Natural killer cell treated with Interleukin-12 subunit alpha and Interleukin-12 subunit beta and Interleukin-15 and Interleukin-18, amount 100 ng/mL, for 72 hours (primary cell): ENCODE measurements around the gene VSX1. TPM values are rescaled to one million over a fixed set of nuclear protein-coding genes. Genes with fewer than 3 reads are reported as not detected.

Experiments used
- ATAC-seq, 2 donors: fragments of 150-1000 bp; cut with Tn5 transposase in 1 of 2; sonication (Bioruptor Pico), chemical (Tn5 transposase) in 1 of 2; 2 replicates each; pipeline ENCODE4 v1.10.0; 2021
- DNase-seq: peaks from one replicate; pipeline ENCODE4 v3.0.0; 2022; ENCODE audit warnings: low spot score
- H3K27ac Mint-ChIP-seq, 2 donors: 1 replicate in 1 of 2; 2 replicates in 1 of 2; pipeline ENCODE4 v1.8.0; 2022; ENCODE audit warnings: mixed read lengths in 2 of 2, mild to moderate bottlenecking in 1 of 2, moderate library complexity in 1 of 2
- H3K27me3 Mint-ChIP-seq, 2 donors: 1 replicate in 1 of 2; 2 replicates in 1 of 2; pipeline ENCODE4 v1.8.0; 2022; ENCODE audit warnings: mixed read lengths in 2 of 2
- H3K36me3 Mint-ChIP-seq: one replicate; pipeline ENCODE4 v1.8.0; 2022; ENCODE audit warnings: mixed read lengths
- H3K4me1 Mint-ChIP-seq, 2 donors: 1 replicate in 1 of 2; 2 replicates in 1 of 2; pipeline ENCODE4 v1.8.0; 2022; ENCODE audit warnings: low read depth in 2 of 2, mixed read lengths in 2 of 2, mild to moderate bottlenecking in 1 of 2
- H3K4me3 Mint-ChIP-seq: one replicate; pipeline ENCODE4 v1.8.0; 2022; ENCODE audit warnings: mixed read lengths
- H3K9me3 Mint-ChIP-seq: 2 replicates; pipeline ENCODE4 v1.8.0; 2022; ENCODE audit warnings: mixed read lengths
- total RNA-seq, 2 donors: library from RNA; stranded (reverse); gene quantifications; one replicate each; pipeline ENCODE4 v1.2.3, GENCODE V29; 2022

VSX1 gene
- total RNA-seq, 2 donors from 2014 or later, result not detected

DNA sequence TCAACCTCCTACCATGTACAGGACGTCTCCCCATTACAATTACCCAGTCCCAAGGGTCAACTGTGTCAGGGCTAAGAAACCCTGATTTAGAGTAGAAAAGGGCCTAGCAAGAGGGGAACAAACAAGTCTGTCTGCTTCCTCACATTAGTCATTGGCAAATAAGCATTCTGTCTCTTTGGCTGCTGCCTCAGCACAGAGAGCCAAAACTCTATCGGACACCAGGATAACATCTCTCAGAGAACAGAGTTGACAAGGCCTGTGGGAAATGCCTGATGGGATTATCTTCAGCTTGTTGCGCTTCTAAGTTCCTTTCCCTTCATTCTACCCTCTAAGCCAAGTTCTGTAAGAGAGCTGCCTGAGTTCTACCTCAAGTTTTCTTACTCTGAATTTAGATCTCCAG, 19.0 kb upstream of the VSX1 start:
- no peak overlapping the region for H3K27ac Mint-ChIP-seq
- H3K9me3 Mint-ChIP-seq, result no peaks in the 10 kb centered on the region
- no peaks in the 10 kb centered on the region for H3K36me3 Mint-ChIP-seq
- H3K4me1 Mint-ChIP-seq, result no peaks in the 10 kb centered on the region
- ATAC-seq, result no peak
- H3K4me3 Mint-ChIP-seq, result no peak overlapping the region
- DNase-seq, result no peak
- peaks cover 1 to 11% of the 10 kb centered on the region in 2 donors for H3K27me3 Mint-ChIP-seq

DNA sequence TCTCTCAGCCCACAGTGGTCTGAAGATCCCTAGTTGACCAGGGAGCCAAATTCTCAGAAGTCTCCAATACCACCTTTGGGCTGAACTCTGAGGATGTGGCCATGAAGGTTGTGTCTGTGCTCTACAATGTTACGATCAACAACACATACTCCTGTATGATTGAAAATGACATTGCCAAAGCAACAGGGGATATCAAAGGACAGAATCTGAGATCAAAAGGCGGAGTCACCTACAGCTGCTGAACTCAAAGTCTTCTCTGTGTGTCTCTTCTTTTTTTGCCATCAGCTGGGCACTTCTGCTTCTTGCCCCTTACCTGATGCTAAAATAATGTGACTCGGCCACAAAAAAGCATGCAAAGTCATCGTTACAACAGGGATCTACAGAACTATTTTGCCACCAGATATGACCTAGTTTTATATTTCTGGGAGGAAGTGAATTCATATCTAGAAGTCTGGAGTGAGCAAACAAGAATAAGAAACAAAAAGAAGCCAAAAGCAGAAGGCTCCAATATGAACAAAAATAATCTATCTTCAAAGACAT, 17.7 kb upstream of the VSX1 start:
- H3K9me3 Mint-ChIP-seq, result no peaks in the 10 kb centered on the region
- H3K4me3 Mint-ChIP-seq, result no peak overlapping the region
- H3K36me3 Mint-ChIP-seq, result no peaks in the 10 kb centered on the region
- DNase-seq, result no peak
- no peaks in the 10 kb centered on the region for H3K4me1 Mint-ChIP-seq
- no peak for ATAC-seq
- H3K27me3 Mint-ChIP-seq, result peaks cover 10 to 14% of the 10 kb centered on the region in 2 donors
- H3K27ac Mint-ChIP-seq, result no peak overlapping the region

DNA sequence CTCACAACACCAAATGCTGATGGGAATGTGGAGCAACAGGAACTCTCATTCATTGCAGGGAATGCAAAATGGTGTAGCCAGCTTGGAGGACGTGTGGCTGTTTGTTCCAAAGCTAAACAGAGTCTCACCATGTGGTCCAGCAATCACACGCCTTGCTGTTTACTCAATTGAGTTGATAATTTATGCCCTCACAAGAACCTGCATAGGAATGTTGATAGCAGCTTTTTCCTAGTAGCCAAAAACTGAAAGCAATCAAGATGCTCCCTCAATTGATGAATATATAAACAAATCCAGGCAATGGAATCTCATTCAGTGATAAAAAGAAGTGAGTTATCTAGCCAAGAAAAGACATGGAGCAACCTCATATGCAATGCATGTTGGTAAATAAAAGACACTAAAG, 15.6 kb upstream of the VSX1 start:
- no peak for DNase-seq
- H3K27me3 Mint-ChIP-seq, result peaks cover 10 to 14% of the 10 kb centered on the region in 2 donors
- H3K27ac Mint-ChIP-seq, result no peak overlapping the region
- no peaks in the 10 kb centered on the region for H3K9me3 Mint-ChIP-seq
- no peaks in the 10 kb centered on the region for H3K4me1 Mint-ChIP-seq
- no peaks in the 10 kb centered on the region for H3K36me3 Mint-ChIP-seq
- ATAC-seq, result no peak
- H3K4me3 Mint-ChIP-seq, result no peak overlapping the region

DNA sequence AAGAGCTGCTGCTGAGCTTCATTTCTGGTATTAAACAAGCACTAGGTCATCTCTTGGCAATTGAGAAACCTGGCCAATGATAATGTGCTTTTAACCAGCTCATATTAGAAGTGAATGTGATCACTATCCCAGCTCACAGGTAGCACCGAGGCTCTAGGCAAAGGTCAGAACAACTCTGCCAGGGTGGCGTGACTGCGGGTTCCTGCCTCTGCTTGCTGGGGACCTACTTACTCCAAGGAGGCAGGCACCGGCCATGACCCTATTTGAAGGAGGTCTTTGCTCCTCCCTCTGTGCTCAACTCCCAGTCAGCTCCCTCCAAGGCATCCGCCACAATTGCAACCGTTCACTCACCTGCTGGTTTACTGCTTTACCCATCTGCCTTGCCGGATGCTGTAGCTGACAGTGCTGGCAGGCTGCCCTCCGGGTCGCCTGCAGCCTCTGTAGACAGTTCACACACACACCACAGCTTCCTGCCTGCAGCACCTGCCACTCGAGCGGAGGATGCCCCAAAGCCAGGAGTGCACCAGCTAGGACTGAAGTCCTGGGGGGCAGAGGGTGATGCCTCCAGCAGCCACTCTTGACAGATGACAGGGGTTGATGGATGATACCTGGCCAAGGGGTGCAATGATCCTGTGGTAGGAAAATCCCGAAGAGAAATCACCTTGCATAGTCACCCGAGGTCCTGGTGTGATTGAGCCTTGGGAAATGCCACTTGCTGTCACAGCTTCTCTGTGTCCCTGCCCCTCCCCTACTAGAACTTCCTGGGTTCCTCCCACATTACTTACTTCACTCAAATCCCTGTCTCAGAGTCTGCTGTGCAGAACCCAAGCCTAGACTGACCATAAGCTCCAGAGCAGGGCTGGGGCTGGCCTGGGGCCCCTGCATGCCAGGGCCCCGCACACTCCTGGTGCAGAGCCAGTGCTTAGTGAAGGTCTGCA, 8.8 kb upstream of the VSX1 start:
- DNase-seq (no peak), ATAC-seq (peak; percentile 79 to 94)
- no peaks in the 10 kb centered on the region for H3K9me3 Mint-ChIP-seq
- no peak overlapping the region for H3K27ac Mint-ChIP-seq
- H3K27me3 Mint-ChIP-seq, result peaks cover 19 to 20% of the 10 kb centered on the region in 2 donors
- peaks cover 18 to 19% of the 10 kb centered on the region in 2 donors for H3K4me1 Mint-ChIP-seq
- H3K36me3 Mint-ChIP-seq, result no peaks in the 10 kb centered on the region
- peak overlapping the region; percentile 26 for H3K4me3 Mint-ChIP-seq

DNA sequence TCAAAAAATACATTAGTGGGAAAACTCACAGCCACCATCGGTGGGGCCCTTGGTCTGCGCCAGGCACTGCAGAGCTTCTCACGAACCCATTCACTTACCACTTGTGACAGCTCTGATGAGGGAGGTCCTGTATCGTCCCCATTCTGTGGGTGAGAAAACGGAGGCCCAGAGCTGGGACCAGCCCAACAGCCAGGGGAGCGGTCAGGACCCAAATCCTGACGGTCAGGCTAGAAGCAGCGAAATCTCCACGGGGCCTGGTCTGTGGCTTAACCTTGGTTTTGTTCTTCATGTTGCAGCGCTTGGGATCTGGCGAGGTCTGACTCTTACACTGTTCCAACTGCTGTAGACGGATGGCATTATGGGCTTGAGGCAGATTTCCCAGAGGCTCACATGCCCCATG, 7.7 kb upstream of the VSX1 start:
- Mint-ChIP-seq H3K36me3 (no peaks in the 10 kb centered on the region), H3K27me3 (peaks cover 15 to 20% of the 10 kb centered on the region in 2 donors), H3K4me1 (peaks cover 18 to 19% of the 10 kb centered on the region in 2 donors), H3K27ac (no peak overlapping the region), H3K4me3 (no peak overlapping the region), H3K9me3 (no peaks in the 10 kb centered on the region)
- DNase-seq, result no peak
- no peak for ATAC-seq

DNA sequence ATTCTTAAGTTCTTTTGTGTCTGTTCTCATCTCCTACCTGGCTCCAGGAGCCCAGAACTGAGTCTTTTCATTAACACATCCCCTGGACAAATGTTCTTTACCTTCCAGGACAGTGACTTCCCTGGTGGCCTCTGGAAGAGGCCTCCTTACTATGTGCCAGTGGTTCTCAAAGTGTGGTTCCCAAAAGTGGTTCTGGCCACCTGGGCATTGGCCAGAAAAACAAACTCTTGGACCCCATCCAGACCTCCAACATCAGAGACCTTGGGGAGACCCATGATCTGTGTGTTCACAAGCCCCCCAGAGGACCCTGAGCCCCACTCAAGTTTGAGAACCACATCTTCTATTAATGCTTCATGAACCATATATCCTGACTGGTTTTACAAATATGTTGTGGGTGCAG, 7.2 kb upstream of the VSX1 start:
- Mint-ChIP-seq H3K4me1 (peaks cover 18 to 19% of the 10 kb centered on the region in 2 donors), H3K9me3 (no peaks in the 10 kb centered on the region), H3K27me3 (peaks cover 15 to 23% of the 10 kb centered on the region in 2 donors), H3K36me3 (no peaks in the 10 kb centered on the region), H3K4me3 (no peak overlapping the region), H3K27ac (no peak overlapping the region)
- DNase-seq (no peak), ATAC-seq (no peak)

DNA sequence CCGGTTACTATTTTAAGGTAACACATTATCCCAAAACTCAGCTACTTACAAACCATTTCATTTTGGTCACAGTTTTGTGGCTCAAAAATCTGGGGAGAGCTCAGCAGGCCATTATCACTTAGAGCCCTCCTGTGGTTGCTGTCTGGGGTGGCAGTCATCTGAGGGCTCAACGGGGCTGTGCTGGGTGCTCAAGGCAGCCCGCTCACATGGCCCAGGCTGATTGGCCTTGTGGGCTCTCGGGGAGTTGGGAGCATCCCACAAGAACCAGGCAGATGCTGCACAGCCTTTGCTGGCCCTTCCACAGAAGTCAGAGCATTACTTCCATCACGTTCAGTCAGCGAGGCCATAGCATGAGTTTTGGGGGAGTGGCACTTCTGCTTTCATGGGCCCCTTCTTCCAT, 6.3 kb upstream of the VSX1 start:
- ATAC-seq, result no peak

DNA sequence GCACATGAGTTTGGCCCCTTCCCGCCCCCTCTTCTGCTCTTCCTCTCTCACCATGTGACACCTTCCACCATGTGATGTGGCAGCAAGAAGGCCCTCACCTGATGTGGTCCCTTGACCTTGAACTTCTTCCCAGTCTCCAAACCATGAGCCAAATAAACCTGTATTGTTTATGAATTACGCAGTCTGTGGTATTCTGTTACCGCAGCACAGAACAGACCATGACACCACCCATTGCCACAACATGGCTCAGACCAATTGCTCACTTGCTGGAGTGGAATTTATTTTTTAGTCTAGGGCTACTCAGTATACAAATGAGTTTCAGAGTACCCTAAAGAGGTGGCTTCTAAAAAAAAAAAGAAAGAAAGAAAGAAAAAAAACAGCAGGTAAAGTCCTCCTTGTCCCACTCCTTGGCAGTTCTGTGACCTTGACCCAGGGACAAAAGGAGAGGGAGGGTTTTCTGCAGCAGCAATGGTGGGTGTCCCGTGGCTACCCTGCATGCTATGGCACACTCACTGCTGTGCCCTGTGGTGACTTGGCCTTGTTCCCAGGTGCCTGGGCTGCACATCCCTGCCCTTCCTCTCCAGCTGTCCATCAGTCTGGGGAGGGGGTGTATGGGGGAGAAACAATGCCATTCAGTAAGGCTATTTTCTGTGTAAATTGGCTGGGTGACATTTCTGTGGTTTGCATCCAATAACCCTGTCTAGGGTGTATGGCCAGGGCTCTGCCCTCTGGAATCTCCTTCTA, 5.4 kb upstream of the VSX1 start:
- H3K36me3 Mint-ChIP-seq, result no peaks in the 10 kb centered on the region
- H3K9me3 Mint-ChIP-seq, result no peaks in the 10 kb centered on the region
- H3K4me1 Mint-ChIP-seq, result peaks cover 22 to 26% of the 10 kb centered on the region in 2 donors
- ATAC-seq (no peak), DNase-seq (no peak)
- no peak overlapping the region for H3K4me3 Mint-ChIP-seq
- peaks cover 29 to 30% of the 10 kb centered on the region in 2 donors for H3K27me3 Mint-ChIP-seq
- H3K27ac Mint-ChIP-seq, result no peak overlapping the region

More for the DNA sequence above, 6.3 kb upstream of the VSX1 start:
- no peak for DNase-seq
- H3K27me3 Mint-ChIP-seq, result peaks cover 22 to 26% of the 10 kb centered on the region in 2 donors
- no peaks in the 10 kb centered on the region for H3K36me3 Mint-ChIP-seq
- no peak overlapping the region for H3K4me3 Mint-ChIP-seq
- H3K4me1 Mint-ChIP-seq, result peaks cover 18 to 26% of the 10 kb centered on the region in 2 donors
- no peak overlapping the region for H3K27ac Mint-ChIP-seq
- no peaks in the 10 kb centered on the region for H3K9me3 Mint-ChIP-seq

DNA sequence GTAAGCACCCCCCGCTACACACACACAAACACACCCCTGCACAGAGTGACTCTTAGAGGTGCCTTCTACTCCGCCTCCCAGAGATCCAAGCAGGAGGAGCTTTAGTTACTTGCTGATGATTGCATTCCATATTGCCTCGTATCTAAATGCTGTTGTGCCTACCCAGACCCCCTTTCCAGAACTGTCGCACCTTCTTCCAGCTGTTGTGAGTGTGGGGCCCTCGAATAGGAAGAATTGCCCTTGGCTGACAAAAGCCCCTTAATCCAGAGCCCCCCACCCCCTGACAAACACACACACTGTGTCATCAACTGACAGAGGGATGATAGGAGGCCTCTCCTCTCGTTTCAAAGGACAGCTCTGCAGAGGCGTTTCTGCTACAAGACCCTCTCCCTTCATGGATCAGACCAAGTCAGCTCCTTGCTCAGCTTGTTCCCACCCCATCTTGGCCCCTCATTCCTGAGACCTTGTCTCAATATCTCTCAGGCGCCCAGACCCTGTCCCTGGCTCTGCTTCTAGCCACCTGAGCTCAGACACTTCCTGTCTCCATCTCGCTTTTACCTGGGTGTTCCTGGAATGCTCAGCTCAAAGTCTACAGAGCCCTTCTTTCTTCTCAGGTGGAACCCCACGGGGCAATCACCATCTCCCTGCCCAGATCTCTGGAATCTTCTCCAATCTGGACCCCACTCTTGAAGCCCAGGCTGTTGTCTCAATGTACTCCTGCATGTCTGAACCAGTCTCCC, 4.0 kb upstream of the VSX1 start:
- no peaks in the 10 kb centered on the region for H3K36me3 Mint-ChIP-seq
- ATAC-seq (no peak), DNase-seq (no peak)
- H3K27me3 Mint-ChIP-seq, result peaks cover 30 to 32% of the 10 kb centered on the region in 2 donors
- H3K4me1 Mint-ChIP-seq, result peaks cover 17 to 18% of the 10 kb centered on the region in 2 donors
- H3K27ac Mint-ChIP-seq, result peak overlapping the region in 1 of 2 donors; percentile 37
- no peak overlapping the region for H3K4me3 Mint-ChIP-seq
- H3K9me3 Mint-ChIP-seq, result no peaks in the 10 kb centered on the region

DNA sequence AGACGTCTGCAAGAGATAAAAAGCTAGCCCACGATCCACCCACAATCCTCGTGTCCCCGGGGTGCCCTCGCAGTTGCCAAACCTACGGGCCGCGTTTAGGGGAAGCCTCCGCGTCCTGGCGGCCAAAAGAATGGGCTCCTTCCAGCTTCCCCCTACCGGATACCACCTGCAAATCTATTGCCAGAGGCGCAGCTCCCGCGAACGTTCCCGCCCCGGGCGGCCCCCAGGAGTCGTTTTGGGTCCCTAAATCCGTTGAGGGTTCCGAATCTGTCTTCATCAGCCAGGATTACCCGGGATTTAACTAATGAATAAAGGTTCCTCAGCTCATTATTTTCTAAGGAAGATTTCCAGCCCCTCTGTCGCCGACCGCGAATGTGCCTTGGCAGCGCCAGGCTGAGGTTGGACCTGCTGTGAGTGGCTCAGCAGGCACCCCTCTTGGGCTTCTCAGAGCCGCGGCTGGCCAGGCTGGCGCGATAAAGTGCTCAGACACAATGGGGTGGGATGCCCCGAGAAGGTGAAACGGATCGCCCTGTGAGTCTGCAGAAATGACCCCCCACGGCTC, 2.8 kb upstream of the VSX1 start:
- Mint-ChIP-seq H3K27me3 (peaks cover 36 to 44% of the 10 kb centered on the region in 2 donors), H3K9me3 (no peaks in the 10 kb centered on the region), H3K27ac (no peak overlapping the region), H3K36me3 (no peaks in the 10 kb centered on the region), H3K4me3 (no peak overlapping the region), H3K4me1 (peaks cover 7 to 8% of the 10 kb centered on the region in 2 donors)
- ATAC-seq (no peak), DNase-seq (no peak)

DNA sequence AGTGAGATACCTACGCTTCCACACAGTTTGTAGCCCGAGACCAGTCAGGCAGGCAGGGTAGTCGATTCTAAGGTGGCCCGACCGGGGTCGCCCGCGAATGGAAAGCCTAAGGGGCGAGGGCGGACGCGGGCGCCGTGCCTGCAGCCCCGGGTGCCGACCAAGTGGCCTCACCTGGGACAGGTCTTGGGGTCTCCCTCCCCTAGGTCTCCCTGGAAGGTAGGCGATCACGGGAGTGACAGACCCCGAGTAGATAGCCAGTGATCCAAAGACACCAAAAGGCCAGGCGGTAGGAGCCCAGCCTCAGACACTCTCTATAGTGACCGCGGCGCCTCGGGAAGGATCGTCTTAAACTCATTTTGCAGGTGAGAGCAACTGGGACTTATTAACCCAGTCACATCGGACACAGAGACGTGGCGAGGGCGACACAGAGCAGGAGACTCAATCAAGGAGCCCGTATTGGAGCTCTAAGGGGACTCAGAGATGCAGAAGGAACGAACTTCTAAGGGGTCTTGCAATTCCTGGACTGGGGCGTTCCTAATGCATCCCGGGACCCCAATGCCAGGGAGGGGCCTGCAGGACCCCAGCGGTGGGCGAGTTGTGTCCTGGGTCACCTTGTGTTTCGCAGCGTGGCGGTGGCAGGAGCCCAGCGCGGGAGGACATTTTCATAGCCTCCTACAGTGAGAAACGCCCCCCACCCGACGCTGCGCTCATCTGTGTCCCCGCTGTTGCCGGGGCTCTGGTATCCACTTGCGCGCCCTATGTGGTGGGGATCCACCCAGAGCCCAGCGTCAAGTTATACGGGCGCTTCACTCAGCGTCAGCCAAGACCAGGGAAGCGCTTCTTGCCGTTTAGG, 2.1 kb upstream of the VSX1 start:
- DNase-seq, result no peak
- ATAC-seq, result peak in 1 of 2 donors; percentile 34
- Mint-ChIP-seq H3K4me3 (no peak overlapping the region), H3K36me3 (no peaks in the 10 kb centered on the region), H3K27me3 (peaks cover 40 to 51% of the 10 kb centered on the region in 2 donors), H3K27ac (no peak overlapping the region), H3K4me1 (peaks cover 5 to 7% of the 10 kb centered on the region in 2 donors), H3K9me3 (no peaks in the 10 kb centered on the region)

DNA sequence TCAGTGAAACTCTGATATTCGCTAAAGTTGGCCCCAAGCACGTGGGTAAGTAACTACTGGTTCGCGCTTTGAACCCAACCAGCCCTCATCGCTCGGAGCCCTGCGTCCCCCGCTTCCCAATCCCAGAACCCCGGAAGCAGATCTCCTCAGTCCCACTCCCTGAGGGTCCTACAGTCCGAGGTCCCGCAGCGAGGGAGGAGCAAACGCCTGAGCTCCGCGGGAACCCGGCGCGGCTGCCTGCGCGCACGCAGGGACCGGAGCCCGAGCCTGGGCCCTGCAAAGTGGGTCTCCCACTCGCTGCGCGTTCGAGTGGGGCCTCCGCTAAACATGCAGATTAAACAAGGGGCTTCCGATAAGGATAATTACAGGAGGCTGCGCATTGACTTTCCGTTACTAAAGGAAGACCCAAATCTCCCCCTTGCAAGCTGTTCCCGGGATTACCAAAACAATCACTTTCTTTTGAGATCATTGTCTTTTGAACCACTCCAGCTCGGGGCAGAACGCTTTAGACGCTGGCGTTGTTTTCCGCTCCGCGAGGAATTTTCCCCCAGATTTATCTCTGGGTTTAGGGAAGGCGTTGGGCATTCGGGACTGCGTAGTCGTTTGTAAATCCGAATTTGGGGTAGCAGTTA, 1.3 kb upstream of the VSX1 start:
- Mint-ChIP-seq H3K27ac (no peak overlapping the region), H3K4me3 (no peak overlapping the region), H3K4me1 (peaks cover 5 to 7% of the 10 kb centered on the region in 2 donors), H3K9me3 (no peaks in the 10 kb centered on the region), H3K27me3 (peaks cover 43 to 59% of the 10 kb centered on the region in 2 donors), H3K36me3 (no peaks in the 10 kb centered on the region)
- DNase-seq (no peak), ATAC-seq (no peak)
